Esophagus squamous epithelium (tissue), 4 donors: Measurements from ENCODE around the gene CLTC.

Experiments used
- CTCF ChIP-seq, 6 experiments: fragments of 450-650 bp in 4 of 6; fragments of 200-600 bp in 2 of 6; sonication (generic) in 2 of 6; IDR thresholded peaks; one replicate each; pipeline ENCODE4 v1.5.1; 2016 to 2019; ENCODE audit warnings: antibody characterized with exemption in 6 of 6, mild to moderate bottlenecking in 4 of 6, moderate library complexity in 4 of 6
- POLR2A ChIP-seq, 4 donors: fragments of 450-650 bp; IDR thresholded peaks; one replicate each; pipeline ENCODE4 v1.6.1; 2017; ENCODE audit warnings: antibody characterized with exemption in 4 of 4, mild to moderate bottlenecking in 4 of 4, moderate library complexity in 3 of 4

DNA sequence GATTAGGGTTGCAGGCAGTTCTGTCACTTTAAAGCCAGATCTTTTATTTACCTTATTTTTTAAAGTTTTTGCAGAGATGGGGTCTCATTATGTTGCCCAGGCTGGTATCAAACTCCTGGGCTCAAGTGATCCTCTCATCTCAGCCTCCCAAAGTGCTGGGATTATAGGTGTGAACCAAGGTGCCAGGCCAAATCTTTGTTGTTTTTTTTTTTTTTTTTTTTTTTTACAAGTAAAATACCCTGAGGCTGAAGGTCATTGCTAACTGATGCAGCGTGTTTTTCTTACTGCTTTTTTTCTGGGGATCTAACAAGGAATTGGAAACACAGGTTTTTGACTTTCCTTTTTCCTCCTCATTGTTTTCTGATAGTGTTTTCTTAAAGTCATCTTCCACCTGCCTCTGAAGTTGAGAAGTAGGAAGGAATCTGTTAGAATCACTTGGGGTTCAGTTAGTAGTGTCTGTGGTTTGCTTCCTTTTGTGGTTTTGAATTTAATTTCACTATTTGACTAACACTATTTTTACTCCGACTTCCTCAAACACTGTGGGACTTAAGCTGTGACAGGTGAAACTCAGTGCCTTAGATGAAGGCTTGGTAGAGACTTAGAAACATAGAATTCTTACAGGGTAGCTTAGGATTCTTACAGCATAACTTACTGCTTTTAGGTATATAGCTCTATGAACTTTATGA, 22.2 kb downstream of the CLTC start:
- TF ChIP-seq CTCF (IDR thresholded peaks at IDR 0.05), result no peak
- TF ChIP-seq POLR2A (IDR thresholded peaks at IDR 0.05), result no peak
